ENCODE results near the gene EXOSC5.

EXOSC5 gene

DNA sequence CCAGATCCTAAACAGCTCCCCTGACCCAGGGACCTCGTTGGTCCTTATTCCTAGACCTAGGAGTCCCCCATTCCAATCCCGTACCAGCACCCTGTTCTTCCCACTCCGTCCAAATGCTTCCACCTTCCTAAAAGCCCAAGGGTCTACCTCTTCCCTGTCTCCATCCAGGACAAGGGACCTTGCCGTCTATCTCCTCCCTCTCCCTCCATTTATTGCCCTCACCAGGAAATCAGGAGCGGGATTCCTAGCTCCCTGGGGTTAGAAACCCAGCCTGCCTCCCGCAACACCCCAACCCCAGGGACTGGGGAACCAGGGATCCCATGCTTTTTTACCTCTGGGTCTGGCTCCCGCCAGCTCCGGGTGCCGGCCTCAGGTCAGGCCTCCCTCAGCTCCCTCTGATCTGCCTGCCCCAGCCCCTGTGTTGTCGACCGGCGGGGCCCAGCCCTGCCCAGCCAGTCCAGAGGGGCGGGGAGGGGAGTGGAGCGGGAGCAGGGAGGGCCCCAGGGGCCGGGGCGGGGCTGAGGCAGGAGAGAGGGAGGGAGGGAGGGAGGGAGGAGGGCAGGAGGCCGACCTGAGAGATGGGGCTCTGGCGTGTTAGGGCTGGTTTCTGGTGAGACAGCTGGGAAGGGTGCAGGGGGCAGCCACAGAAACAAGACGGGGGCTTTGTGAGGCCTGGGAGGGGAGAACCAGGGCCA lies 29.9 kb upstream of the EXOSC5 start, which contains the start of gene B3GNT8:
B3GNT8 (minus strand) TSS at position 423 of the 695 bp plus-strand sequence. CDS start 596 bp downstream, outside the sequence.
- peak in 1 of 2 donors; percentile 27 for DNase-seq (ENCODE audit: extremely low read depth in 1 of 2, low read depth in 1 of 2)

DNA sequence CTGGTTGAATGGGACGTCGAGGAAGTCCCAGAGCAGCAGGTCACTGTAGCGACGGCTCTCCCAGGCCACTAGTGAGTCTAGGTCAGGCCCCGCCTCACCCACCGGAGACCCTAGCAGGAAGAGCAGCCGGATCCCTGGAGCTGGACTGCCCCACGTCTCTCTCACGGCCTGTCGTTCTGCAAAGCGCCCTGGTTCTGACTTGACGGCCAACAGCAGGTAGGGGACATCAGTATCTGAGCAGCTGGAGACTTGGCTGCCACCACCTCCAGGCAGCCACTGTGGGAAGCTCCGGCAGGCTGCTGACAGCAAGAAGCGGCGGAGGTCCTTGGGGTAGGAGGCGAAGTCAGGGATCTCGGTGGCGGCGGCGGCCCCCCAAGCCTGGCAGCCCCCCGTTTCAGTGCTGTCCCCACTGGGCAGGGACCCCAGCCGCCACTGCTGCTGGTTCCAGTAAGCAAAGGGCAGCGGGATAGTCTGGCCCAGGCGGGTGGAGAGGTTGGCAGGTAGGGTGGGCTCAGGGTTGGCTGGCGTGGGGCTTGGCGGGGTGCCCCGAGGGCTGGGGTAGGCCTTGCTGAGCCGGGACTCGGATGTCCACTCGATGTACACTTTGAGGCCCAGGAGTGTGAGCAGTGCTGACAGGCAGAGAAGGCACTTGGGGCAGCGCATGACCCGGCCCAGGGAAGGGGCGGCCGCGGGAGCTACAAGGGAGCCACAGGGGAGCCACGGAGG lies 29.1 kb upstream of the EXOSC5 start:
- DNase-seq (ENCODE audit: extremely low read depth in 1 of 2, low read depth in 1 of 2), result no peak

DNA sequence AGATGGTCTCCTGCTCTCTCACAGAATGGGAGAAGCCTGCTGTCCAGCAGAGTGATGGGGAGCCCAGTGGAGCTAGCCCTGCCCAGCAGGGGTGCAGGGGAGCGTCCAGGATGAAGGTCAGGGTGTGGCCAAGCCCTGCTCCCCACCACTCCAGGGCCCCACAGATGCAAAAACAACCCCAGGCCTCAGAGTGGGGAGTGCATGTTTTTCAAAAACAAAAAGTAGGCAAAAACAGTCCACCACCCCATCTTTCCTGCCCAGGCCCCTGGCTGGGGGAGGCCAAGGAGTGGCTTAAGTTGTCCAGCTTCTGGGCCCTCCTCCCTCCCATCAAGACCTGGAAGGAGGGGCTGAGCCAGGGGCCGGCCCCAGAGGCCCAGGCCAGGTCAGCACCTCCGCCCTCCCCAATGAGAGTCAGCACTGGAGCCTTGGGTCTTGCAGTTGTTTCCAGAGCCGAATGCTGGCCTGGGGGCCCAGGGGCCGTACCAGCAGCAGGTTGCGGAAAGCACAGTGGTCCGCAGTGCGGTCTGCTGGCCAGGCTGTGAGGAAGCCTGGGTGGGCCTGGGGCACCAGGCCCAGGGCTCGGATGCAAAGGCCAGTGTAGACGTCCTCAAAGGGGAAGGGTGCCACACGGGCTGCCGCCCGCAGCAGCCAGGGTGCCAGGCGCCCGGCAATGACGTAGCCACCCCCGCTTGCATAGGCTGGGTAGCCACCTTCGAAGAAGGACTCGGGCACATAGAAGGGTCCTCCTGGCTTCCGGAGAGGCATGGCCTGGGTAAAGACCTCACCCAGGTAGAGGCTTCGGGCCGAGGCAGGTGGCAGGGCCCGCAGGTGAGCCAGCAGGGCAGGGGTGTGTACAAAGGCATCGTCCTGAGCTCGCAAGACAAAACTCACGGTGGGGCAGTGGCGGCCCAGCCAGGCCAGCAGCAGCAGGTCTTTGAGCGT lies 28.3 kb upstream of the EXOSC5 start:
- no peak for DNase-seq (ENCODE audit: extremely low read depth in 1 of 2, low read depth in 1 of 2)

DNA sequence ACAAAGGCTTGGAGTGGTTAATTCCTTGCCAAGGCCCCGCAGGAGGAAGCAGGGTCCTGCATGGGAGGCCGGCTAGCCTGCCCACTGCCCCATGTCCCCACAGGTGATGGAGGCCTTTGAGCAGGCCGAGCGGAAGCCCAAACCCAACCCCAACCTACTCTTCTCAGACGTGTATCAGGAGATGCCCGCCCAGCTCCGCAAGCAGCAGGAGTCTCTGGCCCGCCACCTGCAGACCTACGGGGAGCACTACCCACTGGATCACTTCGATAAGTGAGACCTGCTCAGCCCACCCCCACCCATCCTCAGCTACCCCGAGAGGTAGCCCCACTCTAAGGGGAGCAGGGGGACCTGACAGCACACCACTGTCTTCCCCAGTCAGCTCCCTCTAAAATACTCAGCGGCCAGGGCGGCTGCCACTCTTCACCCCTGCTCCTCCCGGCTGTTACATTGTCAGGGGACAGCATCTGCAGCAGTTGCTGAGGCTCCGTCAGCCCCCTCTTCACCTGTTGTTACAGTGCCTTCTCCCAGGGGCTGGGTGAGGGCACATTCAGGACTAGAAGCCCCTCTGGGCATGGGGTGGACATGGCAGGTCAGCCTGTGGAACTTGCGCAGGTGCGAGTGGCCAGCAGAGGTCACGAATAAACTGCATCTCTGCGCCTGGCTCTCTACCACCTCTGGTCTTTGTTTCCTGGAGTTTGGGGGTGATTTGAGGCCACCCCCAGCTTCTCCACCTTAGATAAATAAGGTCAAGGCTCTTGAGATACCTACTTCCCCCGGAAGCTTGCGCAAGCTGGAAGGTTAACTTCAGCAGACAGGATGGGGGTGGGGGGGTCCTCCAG lies 27.4 kb upstream of the EXOSC5 start:
- DNase-seq (ENCODE audit: extremely low read depth in 1 of 2, low read depth in 1 of 2), result no peak

DNA sequence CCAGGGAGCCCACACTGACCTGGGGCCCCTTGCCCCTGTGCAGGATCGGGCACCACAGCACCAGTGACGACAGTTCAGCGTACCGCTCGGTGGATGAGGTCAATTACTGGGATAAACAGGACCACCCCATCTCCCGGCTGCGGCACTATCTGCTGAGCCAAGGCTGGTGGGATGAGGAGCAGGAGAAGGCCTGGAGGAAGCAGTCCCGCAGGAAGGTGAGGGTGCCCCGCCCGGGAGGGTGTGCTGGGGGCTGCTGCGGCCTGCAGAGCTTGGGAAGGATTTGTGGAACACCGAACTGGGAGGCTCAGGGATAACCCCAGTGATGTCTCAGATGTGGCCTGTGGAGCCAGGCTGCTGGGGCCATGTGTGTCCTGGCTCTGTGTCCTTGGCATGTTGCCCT lies 25.8 kb upstream of the EXOSC5 start:
- DNase-seq (ENCODE audit: extremely low read depth in 1 of 2, low read depth in 1 of 2), result no peak

DNA sequence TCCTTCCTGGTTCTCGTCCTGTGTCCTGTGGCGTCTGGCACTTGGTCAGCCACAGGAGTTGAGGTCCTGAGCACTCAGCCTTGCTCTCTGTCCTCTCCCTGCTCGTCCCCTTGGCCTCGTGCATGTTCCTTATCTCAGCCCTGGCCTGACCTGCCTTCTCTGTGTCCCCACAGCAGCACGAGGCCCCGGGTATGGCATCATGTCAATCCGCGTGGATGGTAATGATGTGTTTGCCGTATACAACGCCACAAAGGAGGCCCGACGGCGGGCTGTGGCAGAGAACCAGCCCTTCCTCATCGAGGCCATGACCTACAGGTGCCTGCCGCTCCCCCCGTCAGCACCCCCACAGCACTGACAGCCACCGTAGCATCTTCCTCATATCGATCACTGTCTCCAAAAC lies 25.3 kb upstream of the EXOSC5 start:
- DNase-seq (ENCODE audit: extremely low read depth in 1 of 2, low read depth in 1 of 2), result no peak

DNA sequence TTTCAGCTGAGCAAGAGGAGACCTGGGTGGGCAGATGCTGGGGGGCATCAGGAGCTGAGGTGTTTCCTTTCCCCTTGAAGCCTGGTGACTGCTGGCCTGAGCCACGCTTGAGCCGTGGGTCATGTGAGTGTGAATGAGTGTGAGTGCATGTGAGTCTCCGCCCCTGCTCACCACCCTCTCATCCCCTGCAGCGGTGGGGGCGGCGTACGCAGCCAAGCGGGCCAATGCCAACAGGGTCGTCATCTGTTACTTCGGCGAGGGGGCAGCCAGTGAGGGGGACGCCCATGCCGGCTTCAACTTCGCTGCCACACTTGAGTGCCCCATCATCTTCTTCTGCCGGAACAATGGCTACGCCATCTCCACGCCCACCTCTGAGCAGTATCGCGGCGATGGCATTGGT lies 24.8 kb upstream of the EXOSC5 start:
- no peak for DNase-seq (ENCODE audit: extremely low read depth in 1 of 2, low read depth in 1 of 2)

DNA sequence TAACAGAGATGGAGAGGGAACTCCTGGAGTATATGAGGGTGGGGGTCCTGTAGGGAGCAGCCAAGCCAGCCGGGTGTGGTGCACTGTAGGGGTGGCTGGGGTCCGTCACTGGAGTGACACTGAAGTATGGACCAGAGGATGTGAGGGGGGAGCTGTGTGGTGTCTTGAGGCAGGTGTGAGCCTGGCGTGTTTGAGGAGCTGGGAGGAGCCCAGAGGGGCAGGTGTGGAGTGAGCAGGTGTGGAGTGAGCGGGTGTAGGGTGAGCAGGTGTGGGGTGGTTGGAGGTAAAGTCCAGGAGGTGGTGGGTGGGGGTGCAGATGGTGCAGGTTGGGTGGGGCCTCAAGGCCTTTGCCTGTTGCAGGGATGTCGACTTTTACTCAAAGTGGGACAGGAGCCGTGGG lies 24.2 kb upstream of the EXOSC5 start:
- DNase-seq (ENCODE audit: extremely low read depth in 1 of 2, low read depth in 1 of 2), result no peak

DNA sequence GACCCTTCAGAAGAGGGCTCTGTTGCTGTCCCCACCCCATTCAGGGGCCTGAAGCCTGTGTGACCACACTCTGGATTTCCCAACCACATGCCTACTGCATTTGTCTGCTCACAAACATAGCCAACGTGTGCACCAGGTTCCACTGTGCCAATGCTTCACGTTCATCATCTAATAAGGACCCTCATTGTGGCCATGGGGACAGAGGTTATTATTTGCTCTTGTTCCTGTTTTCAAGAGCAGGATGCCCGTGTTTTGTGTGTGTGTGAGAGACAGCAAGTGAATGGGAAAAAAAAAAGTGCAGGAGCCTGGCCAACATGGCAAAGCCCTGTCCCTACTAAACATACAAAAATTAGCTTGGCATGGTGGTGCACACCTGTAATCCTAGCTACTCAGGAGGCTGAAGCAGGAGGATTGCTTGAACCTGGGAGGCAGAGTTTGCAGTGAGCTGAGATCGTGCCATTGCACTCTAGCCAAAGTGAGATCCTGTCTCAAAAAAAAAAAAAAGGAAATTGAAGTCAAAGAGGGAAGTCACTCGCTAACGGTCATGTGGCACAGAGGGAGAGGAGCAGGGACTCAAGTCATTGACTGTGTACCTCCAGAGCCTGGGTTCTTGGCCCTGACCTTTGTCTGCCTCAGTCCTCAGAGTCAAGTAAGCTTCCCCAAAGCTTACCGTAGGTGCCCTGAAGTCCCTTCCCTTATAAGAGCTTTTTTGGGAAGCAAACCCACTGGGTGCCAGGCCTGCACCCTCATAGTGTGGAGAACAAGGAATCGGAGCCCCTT lies 23.1 kb upstream of the EXOSC5 start:
- DNase-seq (ENCODE audit: extremely low read depth in 1 of 2, low read depth in 1 of 2), result no peak

DNA sequence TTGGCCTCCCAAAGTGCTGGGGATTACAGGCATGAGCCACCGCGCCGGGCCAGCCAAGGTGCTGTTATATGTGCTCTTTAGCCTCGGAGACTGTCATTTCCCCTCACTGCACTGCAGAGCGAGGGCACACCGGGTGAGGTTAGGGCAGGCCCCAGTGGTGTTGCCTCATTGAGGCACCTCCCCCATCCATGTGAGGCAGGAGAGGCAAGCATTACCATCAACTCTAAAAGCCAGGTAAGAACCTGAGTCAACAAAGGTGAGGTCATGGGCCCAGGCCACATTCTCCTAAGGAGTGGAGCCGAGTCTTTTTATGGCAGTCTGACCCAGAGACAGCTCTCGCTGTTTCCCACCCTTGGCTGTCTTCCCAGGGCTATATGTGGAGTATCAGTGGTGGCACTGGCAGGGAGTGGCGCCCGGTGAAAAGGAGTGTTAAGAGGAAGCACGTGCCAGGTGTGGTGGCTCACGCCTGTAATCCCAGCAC lies 19.1 kb upstream of the EXOSC5 start:
- no peak for DNase-seq (ENCODE audit: extremely low read depth in 1 of 2, low read depth in 1 of 2)

DNA sequence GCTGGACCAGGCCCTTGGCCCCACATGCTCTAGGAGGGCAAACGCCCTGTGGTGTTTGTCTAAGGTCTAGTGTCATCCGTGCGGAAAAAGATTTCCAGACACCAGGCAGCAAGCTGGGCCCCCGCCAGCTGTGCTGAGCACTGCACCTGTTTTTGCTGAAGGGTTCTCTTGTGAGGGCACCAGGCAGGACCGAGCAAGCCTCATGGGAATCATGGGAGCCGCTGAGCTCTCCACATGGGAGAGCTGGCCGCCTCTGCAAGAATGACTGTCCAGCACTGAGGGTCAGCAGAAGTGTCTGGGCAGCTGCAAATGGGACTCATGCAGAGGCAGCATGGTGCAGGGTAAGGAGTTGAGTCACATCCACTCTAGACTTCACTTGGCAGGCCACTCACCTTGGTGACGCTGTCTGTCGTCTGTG lies 18.0 kb upstream of the EXOSC5 start:
- DNase-seq (ENCODE audit: extremely low read depth in 1 of 2, low read depth in 1 of 2), result no peak

DNA sequence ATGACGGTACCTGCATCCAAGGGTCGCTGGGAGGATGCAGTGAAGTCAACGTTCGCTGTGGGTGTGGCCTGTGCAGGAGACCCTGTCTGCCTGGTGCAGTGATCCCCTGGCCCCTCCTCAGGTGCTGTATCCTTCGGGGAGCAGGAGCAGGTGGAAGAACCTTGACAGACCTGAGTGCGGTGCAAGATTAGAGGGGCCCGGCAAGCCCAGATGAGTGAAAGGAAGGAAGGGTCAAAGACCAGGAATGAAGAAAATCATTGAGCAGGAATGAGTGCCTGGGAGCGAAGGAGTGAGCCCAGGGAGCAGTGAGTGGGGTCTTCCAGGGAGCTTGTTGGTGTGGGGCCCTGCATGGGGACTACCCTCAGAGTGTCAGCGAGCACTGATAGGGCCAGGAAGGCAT lies 17.3 kb upstream of the EXOSC5 start:
- DNase-seq (ENCODE audit: extremely low read depth in 1 of 2, low read depth in 1 of 2), result no peak

DNA sequence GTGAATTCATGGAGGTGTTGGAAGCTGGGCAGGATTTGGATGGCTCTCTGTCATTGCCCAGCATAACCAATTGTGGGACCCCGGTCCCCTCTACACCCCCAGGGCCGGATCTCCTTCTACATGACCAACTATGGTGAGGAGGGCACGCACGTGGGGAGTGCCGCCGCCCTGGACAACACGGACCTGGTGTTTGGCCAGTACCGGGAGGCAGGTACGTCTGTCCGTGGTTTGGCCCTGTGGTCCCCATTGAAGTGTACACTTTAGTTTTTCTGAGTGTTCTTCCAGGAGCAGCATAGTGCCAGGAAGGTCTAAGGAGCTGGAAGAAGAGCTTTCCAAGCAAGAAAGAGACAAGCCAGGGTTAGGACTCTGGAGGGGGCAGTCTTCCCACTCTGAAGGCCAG lies 16.8 kb upstream of the EXOSC5 start:
- DNase-seq (ENCODE audit: extremely low read depth in 1 of 2, low read depth in 1 of 2), result no peak

DNA sequence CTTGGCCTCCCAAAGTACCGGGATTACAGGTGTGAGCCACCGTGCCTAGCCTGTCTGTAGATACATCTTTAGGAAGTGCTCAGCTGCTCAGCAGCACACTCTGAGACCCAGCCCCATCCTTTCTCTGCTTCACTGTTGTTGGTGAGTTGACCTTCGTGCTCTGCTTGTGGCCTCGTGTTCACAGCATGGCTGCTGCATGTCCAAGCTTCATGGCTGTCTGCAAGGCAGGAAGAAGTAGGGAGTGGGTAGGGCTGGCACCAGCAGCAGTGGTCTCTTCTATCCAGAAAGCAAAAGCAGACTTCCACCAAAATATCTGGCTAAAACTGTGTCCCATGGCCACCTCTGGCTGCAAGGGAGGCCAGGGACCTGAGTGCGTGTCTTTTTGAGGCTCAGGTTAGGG lies 15.8 kb upstream of the EXOSC5 start:
- DNase-seq (ENCODE audit: extremely low read depth in 1 of 2, low read depth in 1 of 2), result no peak

DNA sequence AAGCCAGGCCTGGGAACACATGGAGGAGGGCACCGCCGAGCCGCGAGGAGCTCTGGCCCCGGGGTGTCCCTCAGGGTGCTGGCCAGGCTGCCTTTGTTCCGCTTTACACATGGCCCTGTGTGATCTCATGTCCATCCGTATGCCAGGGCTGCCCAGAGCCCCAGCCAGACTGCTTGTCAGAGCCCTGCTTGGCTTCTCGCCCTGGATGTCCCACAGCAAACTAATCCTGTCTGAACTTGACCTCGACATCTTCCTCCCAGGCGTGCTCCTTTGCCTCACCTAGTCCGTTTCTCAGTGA lies 14.8 kb upstream of the EXOSC5 start:
- no peak for DNase-seq (ENCODE audit: extremely low read depth in 1 of 2, low read depth in 1 of 2)

DNA sequence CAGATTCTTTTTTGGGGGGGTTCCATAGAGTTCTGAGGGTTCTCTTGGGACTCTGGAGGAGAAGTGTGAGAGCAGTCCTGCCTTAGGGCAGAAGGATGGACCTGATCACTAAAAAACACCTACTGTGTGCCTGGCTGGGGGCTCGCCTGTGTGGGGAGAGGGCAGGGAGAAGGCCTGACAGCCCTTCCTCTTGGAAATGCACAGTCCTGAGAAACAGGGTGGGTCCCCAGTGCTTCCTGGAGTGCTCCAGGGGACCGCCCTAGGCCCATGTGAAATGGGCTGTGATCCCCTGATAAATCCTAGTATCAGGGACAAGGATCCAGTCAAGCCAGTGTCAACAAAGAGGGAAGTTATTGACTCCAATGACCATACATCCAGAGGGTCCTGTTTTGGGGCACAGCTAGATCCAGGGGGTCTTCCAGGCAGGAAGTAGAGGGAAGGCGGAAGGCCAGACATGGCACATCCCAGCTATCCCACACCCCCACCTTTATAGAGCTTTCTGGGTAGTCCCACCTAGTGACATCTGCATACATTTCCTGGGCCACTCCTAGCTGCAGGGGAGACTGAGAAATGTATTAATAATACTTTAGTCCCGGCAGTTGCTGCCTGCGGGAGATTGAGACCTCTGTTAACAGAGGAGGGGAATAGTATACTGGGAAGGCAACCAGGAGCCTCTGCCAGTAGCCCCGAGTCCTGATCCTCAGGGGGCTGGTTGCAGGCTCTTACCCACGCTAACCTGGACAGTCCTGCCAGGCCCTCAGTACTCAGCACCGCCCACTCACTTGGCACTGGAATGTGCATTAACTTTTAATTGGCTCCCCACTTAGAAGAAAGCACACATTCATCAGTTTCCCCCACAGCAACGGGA lies 14.2 kb upstream of the EXOSC5 start:
- no peak for DNase-seq (ENCODE audit: extremely low read depth in 1 of 2, low read depth in 1 of 2)

DNA sequence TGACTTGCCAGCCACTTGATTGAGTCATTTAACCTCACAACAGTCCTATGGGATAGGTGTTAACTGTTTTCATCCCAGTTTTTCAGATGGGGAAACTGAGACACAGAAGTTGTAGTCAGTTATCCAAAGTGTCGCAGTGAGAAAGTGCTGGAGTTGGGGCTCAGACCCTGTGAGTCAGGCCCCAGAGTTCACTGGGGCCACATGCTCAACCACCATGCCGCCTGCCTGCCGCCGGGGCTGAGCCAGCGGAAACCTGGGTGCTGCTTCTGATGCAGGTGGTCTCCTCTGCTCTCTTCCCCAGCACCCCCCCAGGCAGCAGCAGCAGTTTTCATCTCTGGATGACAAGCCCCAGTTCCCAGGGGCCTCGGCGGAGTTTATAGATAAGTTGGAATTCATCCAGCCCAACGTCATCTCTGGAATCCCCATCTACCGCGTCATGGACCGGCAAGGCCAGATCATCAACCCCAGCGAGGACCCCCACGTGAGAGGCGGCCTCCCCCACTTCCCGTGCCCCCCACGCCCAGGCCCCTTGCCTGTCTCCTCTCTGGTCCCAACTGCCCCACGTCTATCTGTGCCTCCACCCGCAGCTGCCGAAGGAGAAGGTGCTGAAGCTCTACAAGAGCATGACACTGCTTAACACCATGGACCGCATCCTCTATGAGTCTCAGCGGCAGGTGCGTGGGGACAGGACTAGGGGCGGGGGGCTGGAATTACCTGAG lies 13.3 kb upstream of the EXOSC5 start:
- DNase-seq (ENCODE audit: extremely low read depth in 1 of 2, low read depth in 1 of 2), result no peak

DNA sequence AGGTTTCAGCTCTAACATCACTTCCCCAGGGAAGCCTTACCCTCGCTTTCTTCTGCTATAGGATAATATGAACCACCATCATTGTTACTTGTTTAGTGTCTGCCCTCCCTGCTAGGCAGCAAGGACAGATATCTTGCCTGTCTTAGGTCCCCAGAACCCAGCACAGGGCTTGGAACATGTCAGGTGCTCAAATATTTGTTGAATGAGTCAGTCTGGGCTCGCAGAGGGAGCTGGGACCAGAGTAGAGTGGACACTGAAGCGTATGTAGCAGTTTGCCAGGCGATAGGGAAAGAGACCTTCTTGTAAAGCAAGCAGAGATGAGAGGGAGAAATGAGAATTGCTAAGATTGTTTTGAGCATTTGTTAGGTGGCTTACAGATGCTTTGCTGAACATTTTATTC lies 12.1 kb upstream of the EXOSC5 start:
- DNase-seq (ENCODE audit: extremely low read depth in 1 of 2, low read depth in 1 of 2), result no peak
